OCI-LY3 (cell line): ENCODE data around the gene SLC5A10.

Experiments used
- CTCF ChIP-seq: fragments of 200-600, 300-600 bp; sonication (generic); IDR thresholded peaks from 2 replicates; pipeline ENCODE4 v1.5.1; 2014; ENCODE audit warnings: antibody characterized with exemption, low read length, low read depth
- EZH2phosphoT487 ChIP-seq: fragments of 200-600 bp; shearing (Covaris generic); IDR thresholded peaks from 2 replicates; pipeline ENCODE4 v1.6.1; 2018; ENCODE audit warnings: antibody characterized with exemption, mixed run types, low read depth

DNA sequence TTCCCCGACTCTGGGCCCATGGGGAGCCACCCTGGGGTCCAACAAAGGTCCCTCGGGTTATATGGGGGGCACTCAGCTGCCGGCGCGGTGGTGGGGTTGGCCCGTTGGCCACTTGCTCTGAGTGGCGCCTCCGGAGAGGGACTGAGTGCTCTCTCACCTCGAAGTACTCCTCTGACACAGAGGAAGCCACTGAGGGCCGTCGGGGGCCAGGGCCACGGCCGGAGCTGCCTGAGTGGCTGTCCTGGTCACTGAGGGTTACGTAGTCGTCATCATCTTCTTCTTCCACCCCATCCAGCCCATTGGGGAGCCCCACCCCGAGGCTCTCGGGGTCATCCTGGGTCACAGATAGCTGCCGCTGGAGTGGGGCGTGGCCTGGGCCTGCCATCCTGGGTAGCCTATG is 25.7 kb downstream of the SLC5A10 start:
- TF ChIP-seq CTCF (no peak), EZH2phosphoT487 (no peak)
